Measurements from ENCODE around the gene TFF2. TPM values are rescaled to one million over a fixed set of nuclear protein-coding genes. Genes with fewer than 3 reads are reported as not detected.
A peak's percentile ranks its signal among the peaks of the same experiment; 100 is the strongest.

The TFF2 gene
- total and polyA plus RNA-seq, 2 experiments from 2014 or later: not detected

DNA sequence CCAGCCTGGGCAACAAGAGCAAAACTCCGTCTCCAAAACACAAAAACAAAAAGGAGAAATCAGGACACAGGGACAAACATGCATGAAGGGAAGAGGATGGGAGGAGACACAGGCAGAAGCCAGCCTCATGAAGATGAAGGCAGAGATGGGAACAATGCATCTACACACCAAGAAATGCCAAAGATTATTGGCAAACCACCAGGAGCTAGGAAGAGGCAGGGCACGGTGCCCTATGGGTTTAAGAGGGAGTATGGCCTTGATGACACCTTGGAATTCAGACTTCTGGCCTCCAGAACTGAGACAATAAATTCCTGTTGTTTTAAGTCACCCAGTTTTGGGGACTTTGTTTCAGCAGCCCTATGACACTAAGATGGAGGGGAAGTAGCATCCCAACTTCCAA lies 39.9 kb upstream of the TFF2 start:
- H3K36me3 ChIP-seq: no peaks in the 10 kb centered on the region
- peaks cover 3% of the 10 kb centered on the region for H3K4me1 ChIP-seq (ENCODE audit: low read depth)
- H3K27ac ChIP-seq: no peak overlapping the region
- no peak for TF ChIP-seq CTCF (IDR thresholded peaks at IDR 0.05; ENCODE audit: low read depth, low read length)
- H3K4me3 ChIP-seq: no peak overlapping the region
- H3K27me3 ChIP-seq: no peaks in the 10 kb centered on the region
- no peak for DNase-seq (ENCODE audit: low read depth in 1 of 2, low spot score in 1 of 2)
- H3K9me3 ChIP-seq (ENCODE audit: low read depth): no peaks in the 10 kb centered on the region

DNA sequence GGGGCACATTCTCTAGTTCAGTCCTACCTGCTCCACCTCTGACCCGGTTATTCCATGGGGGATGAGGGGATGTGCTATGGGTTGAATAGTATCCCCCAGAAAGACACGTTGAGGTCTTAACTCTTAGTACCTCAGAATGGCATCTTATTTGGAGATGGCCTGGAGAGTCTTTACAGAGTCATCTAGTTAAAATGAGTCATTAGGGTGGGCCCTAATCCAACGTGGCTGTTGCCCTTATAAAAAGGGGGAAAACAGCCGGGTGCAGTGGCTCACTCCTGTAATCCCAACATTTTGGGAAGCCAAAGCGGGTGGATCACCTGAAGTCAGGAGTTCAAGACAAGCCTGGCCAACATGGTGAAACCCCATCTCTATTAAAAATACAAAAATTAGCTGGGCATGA lies 39.4 kb upstream of the TFF2 start:
- Histone ChIP-seq H3K27ac (no peak overlapping the region), H3K4me1 (ENCODE audit: low read depth) (peaks cover 3% of the 10 kb centered on the region), H3K27me3 (no peaks in the 10 kb centered on the region), H3K36me3 (no peaks in the 10 kb centered on the region), H3K9me3 (ENCODE audit: low read depth) (no peaks in the 10 kb centered on the region), H3K4me3 (no peak overlapping the region)
- DNase-seq (ENCODE audit: low read depth in 1 of 2, low spot score in 1 of 2): no peak
- TF ChIP-seq CTCF (IDR thresholded peaks at IDR 0.05; ENCODE audit: low read depth, low read length): no peak

DNA sequence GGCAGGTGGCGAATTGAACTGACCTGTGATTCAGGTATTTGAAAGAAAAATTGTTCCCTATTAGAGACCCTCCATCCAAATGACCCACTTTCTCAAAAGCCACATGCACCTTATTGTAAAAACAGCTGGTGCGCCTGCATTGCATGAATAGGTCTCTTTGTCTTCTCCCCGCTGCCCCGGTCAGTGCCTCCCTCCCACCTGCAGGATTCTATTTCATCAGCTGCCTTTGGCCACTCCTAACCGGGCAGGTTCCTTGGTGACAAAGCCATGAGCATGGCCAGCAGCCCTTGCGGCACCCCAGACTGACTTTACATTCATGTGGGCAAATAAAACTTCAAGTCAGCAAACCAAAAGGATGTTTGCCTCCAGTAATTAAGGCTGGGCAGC lies 38.6 kb upstream of the TFF2 start:
- DNase-seq (ENCODE audit: low read depth in 1 of 2, low spot score in 1 of 2): no peak
- peaks cover 3% of the 10 kb centered on the region for H3K4me1 ChIP-seq (ENCODE audit: low read depth)

GRCh38 chr21:42388740-42389448 lies 38.1 kb upstream of the TFF2 start:
- Histone ChIP-seq H3K4me3 (no peak overlapping the region), H3K27me3 (no peaks in the 10 kb centered on the region), H3K4me1 (ENCODE audit: low read depth) (peaks cover 3% of the 10 kb centered on the region), H3K27ac (peak overlapping the region; percentile 7), H3K36me3 (no peaks in the 10 kb centered on the region), H3K9me3 (ENCODE audit: low read depth) (no peaks in the 10 kb centered on the region)
- TF ChIP-seq CTCF (IDR thresholded peaks at IDR 0.05; ENCODE audit: low read depth, low read length): no peak
- peak in 1 of 2 donors; percentile 54 for DNase-seq (ENCODE audit: low read depth in 1 of 2, low spot score in 1 of 2)

More for the DNA sequence above, 38.6 kb upstream of the TFF2 start:
- H3K9me3 ChIP-seq (ENCODE audit: low read depth): no peaks in the 10 kb centered on the region
- H3K27me3 ChIP-seq: no peaks in the 10 kb centered on the region
- no peaks in the 10 kb centered on the region for H3K36me3 ChIP-seq
- H3K4me3 ChIP-seq: no peak overlapping the region
- H3K27ac ChIP-seq: peak overlapping the region; percentile 7
- no peak for TF ChIP-seq CTCF (IDR thresholded peaks at IDR 0.05; ENCODE audit: low read depth, low read length)

DNA sequence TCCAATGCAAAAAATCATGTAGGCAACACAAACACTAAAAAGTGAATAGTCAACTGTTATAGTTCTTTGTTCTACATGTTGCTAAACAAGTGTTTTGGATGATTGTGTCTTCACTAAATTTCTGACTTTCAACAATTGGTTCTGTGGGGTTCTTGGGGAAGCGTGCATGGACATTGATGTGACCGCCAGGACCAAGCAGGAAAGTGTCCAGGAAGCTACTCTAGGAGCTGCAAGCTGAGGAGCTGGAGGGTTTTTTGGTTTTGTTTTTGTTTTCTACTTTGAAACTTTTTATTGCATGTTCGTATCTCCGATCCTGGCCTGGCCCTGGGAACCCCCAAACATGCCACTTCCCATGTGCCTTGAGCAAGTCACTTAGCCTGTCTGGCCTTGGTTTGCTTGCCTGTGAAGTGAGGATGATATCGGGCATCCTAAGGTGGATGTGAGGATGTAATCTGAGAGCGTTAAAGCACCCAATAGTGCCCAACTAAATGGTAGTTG lies 37.1 kb upstream of the TFF2 start:
- peaks cover 3% of the 10 kb centered on the region for H3K4me1 ChIP-seq (ENCODE audit: low read depth)
- H3K27me3 ChIP-seq: no peaks in the 10 kb centered on the region
- DNase-seq (ENCODE audit: low read depth in 1 of 2, low spot score in 1 of 2): no peak
- no peaks in the 10 kb centered on the region for H3K36me3 ChIP-seq
- H3K4me3 ChIP-seq: no peak overlapping the region
- no peak overlapping the region for H3K27ac ChIP-seq
- TF ChIP-seq CTCF (IDR thresholded peaks at IDR 0.05; ENCODE audit: low read depth, low read length): no peak
- H3K9me3 ChIP-seq (ENCODE audit: low read depth): no peaks in the 10 kb centered on the region
